GM10266 (cell line): ENCODE data around the gene SCP2.

Experiments
- DNase-seq: peaks from one replicate; pipeline ENCODE4 v3.0.0; 2012; ENCODE audit errors: extremely low spot score
- TF ChIP-seq, protein P1 (sequence below): IDR thresholded peaks from 2 replicates; pipeline ENCODE4 v1.5.1; 2012; ENCODE audit warnings: mild to moderate bottlenecking, low read depth; ENCODE audit not compliant: control insufficient read depth, insufficient read depth; ENCODE audit errors: missing control alignments

SCP2 gene

GRCh38 chr1:53079251-53079650 is 152.2 kb downstream of the SCP2 start:
- TF ChIP-seq, protein P1, sequence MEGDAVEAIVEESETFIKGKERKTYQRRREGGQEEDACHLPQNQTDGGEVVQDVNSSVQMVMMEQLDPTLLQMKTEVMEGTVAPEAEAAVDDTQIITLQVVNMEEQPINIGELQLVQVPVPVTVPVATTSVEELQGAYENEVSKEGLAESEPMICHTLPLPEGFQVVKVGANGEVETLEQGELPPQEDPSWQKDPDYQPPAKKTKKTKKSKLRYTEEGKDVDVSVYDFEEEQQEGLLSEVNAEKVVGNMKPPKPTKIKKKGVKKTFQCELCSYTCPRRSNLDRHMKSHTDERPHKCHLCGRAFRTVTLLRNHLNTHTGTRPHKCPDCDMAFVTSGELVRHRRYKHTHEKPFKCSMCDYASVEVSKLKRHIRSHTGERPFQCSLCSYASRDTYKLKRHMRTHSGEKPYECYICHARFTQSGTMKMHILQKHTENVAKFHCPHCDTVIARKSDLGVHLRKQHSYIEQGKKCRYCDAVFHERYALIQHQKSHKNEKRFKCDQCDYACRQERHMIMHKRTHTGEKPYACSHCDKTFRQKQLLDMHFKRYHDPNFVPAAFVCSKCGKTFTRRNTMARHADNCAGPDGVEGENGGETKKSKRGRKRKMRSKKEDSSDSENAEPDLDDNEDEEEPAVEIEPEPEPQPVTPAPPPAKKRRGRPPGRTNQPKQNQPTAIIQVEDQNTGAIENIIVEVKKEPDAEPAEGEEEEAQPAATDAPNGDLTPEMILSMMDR = no peak
- no peak for DNase-seq

- no peak for DNase-seq
- TF ChIP-seq, protein P1 = no peak
Observed at GRCh38 chr1:53080041-53080440, 153.0 kb downstream of the SCP2 start.

DNA sequence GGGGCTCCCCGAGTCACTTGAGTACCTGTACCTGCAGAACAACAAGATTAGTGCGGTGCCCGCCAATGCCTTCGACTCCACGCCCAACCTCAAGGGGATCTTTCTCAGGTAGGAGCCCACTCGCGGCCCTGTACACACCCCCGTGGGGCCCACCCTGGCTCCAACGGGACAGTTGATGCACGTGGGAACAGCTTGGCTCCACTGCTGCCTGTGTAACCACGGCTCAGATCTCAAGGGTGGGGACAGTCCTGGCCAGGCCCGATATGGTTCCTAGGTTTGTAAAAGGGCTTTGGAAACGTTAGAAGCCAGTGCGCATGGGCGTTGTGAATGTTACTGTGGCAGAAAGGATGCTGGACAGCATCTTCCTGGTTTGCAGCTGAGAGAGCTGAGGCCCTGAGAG is 153.7 kb downstream of the SCP2 start:
- TF ChIP-seq, protein P1 = no peak
- no peak for DNase-seq

- TF ChIP-seq, protein P1 = no peak
- DNase-seq = no peak
Observed at GRCh38 chr1:53081384-53082066, 154.4 kb downstream of the SCP2 start.

DNA sequence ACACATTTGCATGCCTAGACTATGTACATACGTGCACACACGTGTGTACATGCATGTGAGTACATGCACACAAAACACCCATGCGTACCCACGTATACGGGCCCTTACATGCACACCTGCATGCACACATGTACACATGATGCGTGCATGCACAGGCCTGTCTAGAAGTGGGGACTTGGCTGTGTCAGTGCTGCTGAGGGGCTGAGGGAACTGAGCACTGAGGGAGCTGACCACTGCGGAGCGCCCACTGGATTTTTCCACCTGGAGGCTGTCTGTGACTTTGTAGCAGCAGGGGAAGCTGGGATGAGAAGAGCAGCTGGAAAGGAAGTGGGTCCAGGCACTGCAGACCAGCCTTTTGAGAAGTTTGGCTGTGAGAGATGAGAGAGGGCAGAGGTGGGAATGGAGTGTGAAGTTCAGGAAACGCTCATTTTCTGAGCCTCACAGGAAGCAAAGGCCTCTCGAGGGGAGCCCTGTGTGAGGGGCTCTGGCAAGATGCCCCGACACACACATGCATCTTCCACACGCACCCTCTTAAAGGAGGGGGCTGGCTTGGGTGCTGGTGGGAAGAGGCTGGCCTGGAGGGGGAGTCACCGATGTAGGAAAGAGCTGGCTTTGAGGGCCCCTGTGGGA is 155.9 kb downstream of the SCP2 start:
- TF ChIP-seq, protein P1 = no peak
- DNase-seq = no peak

DNA sequence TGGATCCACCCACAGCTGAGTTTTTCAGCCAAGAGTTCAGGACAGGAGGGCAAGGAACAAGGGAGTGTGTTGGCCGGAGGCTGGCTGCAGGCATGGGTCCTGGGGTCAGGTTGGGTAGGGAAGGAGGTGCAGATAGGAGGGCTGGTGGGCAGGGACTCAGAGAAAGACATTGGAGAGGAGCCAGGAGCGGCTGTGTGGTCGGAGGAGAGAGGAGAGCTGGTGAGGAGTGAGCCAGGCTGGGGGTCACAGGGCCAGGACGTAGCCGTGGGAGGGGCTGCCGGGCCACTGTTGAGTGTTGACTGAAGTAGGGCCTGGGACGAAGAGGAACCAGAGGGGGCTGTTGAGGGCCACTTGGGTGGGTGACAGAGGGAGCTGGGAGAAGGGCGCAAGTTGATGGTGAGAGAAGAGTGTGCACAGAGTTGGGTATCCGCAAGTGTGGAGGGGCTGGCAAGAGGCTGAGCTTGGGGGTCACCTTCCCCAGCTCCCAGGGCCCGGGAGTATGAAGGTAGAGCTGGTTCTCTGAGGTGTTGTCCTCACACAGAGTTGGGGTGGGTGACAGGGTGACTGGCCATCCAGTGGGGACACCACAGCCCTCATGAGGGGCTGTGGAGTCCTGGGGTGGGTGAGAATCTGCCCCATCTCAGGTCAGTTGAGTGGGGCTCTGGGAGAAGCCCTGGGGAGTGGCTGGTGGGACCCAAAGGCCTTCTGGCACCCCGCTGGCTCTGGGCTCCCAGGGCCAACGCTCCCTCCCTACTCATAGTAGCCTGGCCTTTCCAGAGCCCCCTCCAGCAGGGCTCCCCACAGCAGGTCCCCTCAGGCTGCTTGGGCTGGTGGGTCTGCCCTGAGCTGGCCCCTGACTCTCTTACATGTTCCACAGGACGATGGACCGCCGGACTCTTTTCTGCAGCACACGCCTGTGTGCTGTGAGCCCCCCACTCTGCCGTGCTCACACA is 156.8 kb downstream of the SCP2 start:
- TF ChIP-seq, protein P1 = no peak
- DNase-seq = no peak
